Uterus (tissue), 4 donors: ENCODE results near the gene POLR3C. TPM values are rescaled to one million over a fixed set of nuclear protein-coding genes. Genes with fewer than 3 reads are reported as not detected.
"Not testable (repeated sequence)": the region's sequence is repeated elsewhere in the genome, so short reads cannot be mapped to it uniquely, and the experiment has no call there.

ENCODE experiments used
- DNase-seq, 2 donors: peaks; one replicate each; pipeline ENCODE4 v3.0.0-alpha.2; 2019 to 2020
- H3K27ac ChIP-seq, 2 donors: fragments of 200-600 bp; sonication (generic); 1 replicate in 1 of 2; 2 replicates in 1 of 2; pipeline ENCODE4 v1.5.1; 2016 to 2018
- H3K27me3 ChIP-seq, 2 donors: fragments of 200-600 bp; sonication (generic); one replicate each; pipeline ENCODE4 v1.5.1; 2018 to 2019; ENCODE audit warnings: control low read depth in 1 of 2
- H3K36me3 ChIP-seq, 2 donors: fragments of 200-600 bp; sonication (generic); one replicate each; pipeline ENCODE4 v1.5.1; 2019; ENCODE audit warnings: control low read depth in 1 of 2
- H3K4me1 ChIP-seq, 2 donors: fragments of 200-600 bp; sonication (generic); one replicate each; pipeline ENCODE4 v1.5.1; 2018 to 2019; ENCODE audit warnings: control low read depth in 1 of 2
- H3K4me3 ChIP-seq, 2 donors: fragments of 200-600 bp; sonication (generic); 1 replicate in 1 of 2; 2 replicates in 1 of 2; pipeline ENCODE4 v1.5.1; 2018 to 2019; ENCODE audit warnings: mild to moderate bottlenecking in 1 of 2
- H3K9me3 ChIP-seq, 2 donors: fragments of 200-600 bp; sonication (generic); one replicate each; pipeline ENCODE4 v1.5.1; 2019; ENCODE audit warnings: control low read depth in 1 of 2
- CTCF ChIP-seq, 4 experiments: fragments of 200-600 bp in 2 of 4; fragments of 450-650 bp in 2 of 4; sonication (generic) in 2 of 4; IDR thresholded peaks; one replicate each; pipeline ENCODE4 v1.5.1; 2016 to 2019; ENCODE audit warnings: antibody characterized with exemption in 4 of 4, mild to moderate bottlenecking in 2 of 4, moderate library complexity in 1 of 4
- POLR2A ChIP-seq, 2 donors: fragments of 450-650 bp; IDR thresholded peaks; one replicate each; pipeline ENCODE4 v1.6.1; 2016; ENCODE audit warnings: antibody characterized with exemption in 2 of 2, mild to moderate bottlenecking in 1 of 2, moderate library complexity in 1 of 2
- intact Hi-C: fragments of 100-400 bp; cut with DNase I; formaldehyde crosslinking; loops from one replicate; pipeline ENCODE4 v1.15.1; 2023; ENCODE audit warnings: low total_unique reads
- total RNA-seq, 4 donors: library from RNA; depleted of rRNA in 3 of 4; stranded (reverse); fragments of >200 nt in 3 of 4; gene quantifications; one replicate each; pipeline versions ENCODE4 v1.1.0 to v1.2.4, GENCODE V29; 2014 to 2023
- donor health status: DM: yes; HTN: yes; CAD: no.

Gene POLR3C
- total RNA-seq, 4 donors from 2014 or later, result 36.0 to 49.2 (median 42.2) TPM

GRCh38 chr1:145784409-145784808 is 39.6 kb upstream of the POLR3C start:
- no peaks in the 10 kb centered on the region for H3K36me3 ChIP-seq
- intact Hi-C loops, result no loop called here
- DNase-seq, result no peak
- H3K4me1 ChIP-seq, result no peaks in the 10 kb centered on the region
- H3K4me3 ChIP-seq, result peak overlapping the region; percentile 23 to 37
- TF ChIP-seq CTCF (IDR thresholded peaks at IDR 0.05) (no peak), POLR2A (IDR thresholded peaks at IDR 0.05) (peak in 1 of 2 donors; percentile 57)
- no peaks in the 10 kb centered on the region for H3K9me3 ChIP-seq
- peak overlapping the region; percentile 70 to 85 for H3K27ac ChIP-seq
- no peaks in the 10 kb centered on the region for H3K27me3 ChIP-seq

GRCh38 chr1:145785547-145785946 is 38.5 kb upstream of the POLR3C start:
- intact Hi-C loops, result no loop called here
- H3K4me3 ChIP-seq, result no peak overlapping the region
- H3K4me1 ChIP-seq, result no peaks in the 10 kb centered on the region
- no peaks in the 10 kb centered on the region for H3K27me3 ChIP-seq
- no peak for DNase-seq
- no peak for TF ChIP-seq CTCF (IDR thresholded peaks at IDR 0.05)
- no peak for TF ChIP-seq POLR2A (IDR thresholded peaks at IDR 0.05)
- H3K9me3 ChIP-seq, result no peaks in the 10 kb centered on the region
- H3K27ac ChIP-seq, result peak overlapping the region; percentile 70 to 85
- no peaks in the 10 kb centered on the region for H3K36me3 ChIP-seq

GRCh38 chr1:145786271-145786670 is 37.7 kb upstream of the POLR3C start:
- H3K4me1 ChIP-seq, result no peaks in the 10 kb centered on the region
- H3K27me3 ChIP-seq, result no peaks in the 10 kb centered on the region
- DNase-seq, result no peak
- intact Hi-C loops, result no loop called here
- H3K4me3 ChIP-seq, result no peak overlapping the region
- no peak overlapping the region for H3K27ac ChIP-seq
- H3K9me3 ChIP-seq, result no peaks in the 10 kb centered on the region
- TF ChIP-seq CTCF (IDR thresholded peaks at IDR 0.05) (no peak), POLR2A (IDR thresholded peaks at IDR 0.05) (no peak)
- H3K36me3 ChIP-seq, result no peaks in the 10 kb centered on the region

- H3K27me3 ChIP-seq, result no peaks in the 10 kb centered on the region
- H3K4me3 ChIP-seq, result no peak overlapping the region
- H3K27ac ChIP-seq, result no peak overlapping the region
- TF ChIP-seq POLR2A (IDR thresholded peaks at IDR 0.05), result no peak
- no peak for TF ChIP-seq CTCF (IDR thresholded peaks at IDR 0.05)
- intact Hi-C loops, result no loop called here
- no peaks in the 10 kb centered on the region for H3K4me1 ChIP-seq
- no peaks in the 10 kb centered on the region for H3K36me3 ChIP-seq
- no peak for DNase-seq
- H3K9me3 ChIP-seq, result no peaks in the 10 kb centered on the region
These were observed 35.4 kb upstream of the POLR3C start for GRCh38 chr1:145788580-145788979.

GRCh38 chr1:145791860-145792259 is 32.1 kb upstream of the POLR3C start:
- intact Hi-C loops, H3K4me3 ChIP-seq, H3K4me1 ChIP-seq, H3K27ac ChIP-seq, H3K36me3 ChIP-seq, H3K9me3 ChIP-seq, H3K27me3 ChIP-seq, DNase-seq: not testable (repeated sequence)

GRCh38 chr1:145792484-145792883 is 31.5 kb upstream of the POLR3C start:
- H3K4me3 ChIP-seq, result no peak overlapping the region
- no peaks in the 10 kb centered on the region for H3K9me3 ChIP-seq
- no peaks in the 10 kb centered on the region for H3K36me3 ChIP-seq
- intact Hi-C loops, result no loop called here
- no peak overlapping the region for H3K27ac ChIP-seq
- H3K27me3 ChIP-seq, result no peaks in the 10 kb centered on the region
- TF ChIP-seq CTCF (IDR thresholded peaks at IDR 0.05), result no peak
- no peak for TF ChIP-seq POLR2A (IDR thresholded peaks at IDR 0.05)
- no peaks in the 10 kb centered on the region for H3K4me1 ChIP-seq
- no peak for DNase-seq
